ENCODE data around the gene CBFB. TPM values are rescaled to one million over a fixed set of nuclear protein-coding genes. Genes with fewer than 3 reads are reported as not detected.

Gene CBFB
- total and polyA plus RNA-seq, 2 of the 4 experiments (the other 2 are of a cell fraction), result 44.2 to 48.0 TPM

DNA sequence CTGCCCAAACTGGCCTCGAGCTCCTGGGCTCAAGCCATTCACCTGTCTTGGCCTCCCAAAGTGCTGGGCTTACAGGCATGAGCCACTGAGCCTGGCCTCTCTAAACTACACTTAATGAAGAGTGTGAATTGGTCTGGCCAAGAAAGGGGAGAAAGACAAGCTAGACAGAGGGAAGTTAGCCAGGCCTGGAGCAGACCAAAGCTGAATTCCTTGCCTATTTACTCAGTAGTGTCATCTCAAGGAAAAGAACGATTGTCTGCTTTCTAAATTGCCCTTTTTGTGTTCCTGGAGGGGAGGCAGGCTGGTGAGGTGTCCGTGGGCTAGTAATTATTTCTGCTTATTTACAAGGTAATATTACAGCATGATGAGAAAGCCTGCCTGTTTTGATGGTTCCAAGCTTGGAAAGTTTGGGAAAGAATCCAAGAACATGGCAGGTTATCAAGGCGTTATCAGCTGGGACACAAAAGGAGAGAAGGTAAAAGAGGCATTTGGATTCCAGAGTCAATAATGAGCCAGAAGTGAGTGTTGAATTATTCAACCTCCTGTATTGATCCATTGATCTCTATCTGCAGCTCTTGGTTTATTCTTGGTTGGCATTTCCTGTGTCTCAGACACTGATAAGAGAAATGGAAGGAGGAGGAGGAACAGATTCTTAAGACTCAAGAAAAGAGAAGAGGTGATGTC lies 6.3 kb upstream of the CBFB start:
- 0 out of 2 replicates have a peak, but pooled peaks cover 2% of the 10 kb centered on the region for H3K9me1 ChIP-seq (ENCODE audit: insufficient read depth, low read length)
- dilution Hi-C loops (cut with HindIII; ENCODE audit: low sequenced_read_pairs, unreplicated experiment), result no loop called here
- H3K36me3 ChIP-seq (ENCODE audit: control insufficient read depth, insufficient read depth, low read length), result no peaks in the 10 kb centered on the region
- no peak overlapping the region for H3K56ac ChIP-seq (ENCODE audit: extremely low read depth, insufficient read depth, low read length)
- H3K14ac ChIP-seq (replicated peaks; ENCODE audit: low read depth, low read length), result 0 out of 2 replicates have a peak overlapping the region, but pooled peaks have one; percentile 41
- ATAC-seq (ENCODE audit: low read depth), result peak; percentile 50
- WGBS, 2 experiments (ENCODE audit: extremely low coverage in 2 of 2, insufficient read length in 1 of 2), result 63% methylated on average over 1 of the region's 4 CpGs; no CpG with 5 or more reads in 1 of the 2 experiments
- H4K8ac ChIP-seq (ENCODE audit: low read depth in 2 of 2, low read length in 2 of 2), result no peak overlapping the region
- H3K27me3 ChIP-seq (ENCODE audit: control insufficient read depth, insufficient read depth, low read length), result no peaks in the 10 kb centered on the region
- no peak overlapping the region for H3K4ac ChIP-seq (ENCODE audit: low read depth, low read length)
- H3K27ac ChIP-seq (ENCODE audit: insufficient read depth, low read length), result no peak overlapping the region
- intact Hi-C loops (cut with micrococcal nuclease), result no loop called here
- H2AK9ac ChIP-seq (replicated peaks; ENCODE audit: low read depth, low read length, poor library complexity), result no peak overlapping the region
- H4K5ac ChIP-seq (ENCODE audit: low read depth, low read length), result no peak overlapping the region
- H2AFZ ChIP-seq (replicated peaks; ENCODE audit: low read length, poor library complexity), result no peak overlapping the region
- no peak overlapping the region for H4K91ac ChIP-seq (ENCODE audit: insufficient read depth, low read depth, low read length)
- no peak overlapping the region for H2BK5ac ChIP-seq (ENCODE audit: low read depth, low read length, poor library complexity, severe bottlenecking)
- H2AK5ac ChIP-seq (ENCODE audit: low read depth, low read length), result no peak overlapping the region
- peaks cover 5% of the 10 kb centered on the region for H3K4me1 ChIP-seq (ENCODE audit: control insufficient read depth, insufficient read depth, low read length)
- CTCF ChIA-PET, result interaction anchor here (0.6 to 1.9 kb wide), 3 partner anchors 51 to 133 kb away, joined by 3 to 5 read pairs (median 4); no protein-coding TSS in a partner anchor
- no peak overlapping the region for H3K9ac ChIP-seq (ENCODE audit: low read depth, low read length)
- DNase-seq, result no peak
- POLR2A ChIA-PET (ENCODE audit: unreplicated experiment), result no interaction called here
- peak overlapping the region; percentile 39; the same call in 1 of the 2 replicates for H3K23ac ChIP-seq (ENCODE audit: low read depth, low read length)
- no peaks in the 10 kb centered on the region for H3K79me1 ChIP-seq (ENCODE audit: low read depth in 1 of 2, low read length in 2 of 2)
- BruUV-seq (replicated peaks), result no TSS peak
- H2BK20ac ChIP-seq (ENCODE audit: low read depth, low read length), result no peak overlapping the region
- no peaks in the 10 kb centered on the region for H4K20me1 ChIP-seq (ENCODE audit: insufficient read depth, low read length)
- no peak overlapping the region for H3K4me3 ChIP-seq (ENCODE audit: insufficient read depth, low read depth, low read length)
- in situ Hi-C loops (cut with MboI; ENCODE audit: low sequenced_read_pairs), result no loop called here
- no peaks in the 10 kb centered on the region for H3K9me3 ChIP-seq (ENCODE audit: control insufficient read depth, insufficient read depth, low read length)
- 0 out of 2 replicates have a peak overlapping the region, but pooled peaks have one; percentile 28 for H3K4me2 ChIP-seq (ENCODE audit: low read depth, low read length)
- H2BK120ac ChIP-seq (ENCODE audit: low read depth, low read length), result no peak overlapping the region
- H2BK15ac ChIP-seq (ENCODE audit: low read depth, low read length), result no peak overlapping the region
- no peak overlapping the region for H3K18ac ChIP-seq (ENCODE audit: low read depth, low read length)
- TF ChIP-seq RCOR1 (IDR thresholded peaks at IDR 0.05; ENCODE audit: insufficient replicate concordance, low read length) (no peak), MAFK (IDR thresholded peaks at IDR 0.05; ENCODE audit: low read depth, low read length) (no peak), MXI1 (IDR thresholded peaks at IDR 0.05; ENCODE audit: borderline replicate concordance, low read depth, low read length) (no peak), FOS (IDR thresholded peaks at IDR 0.05; ENCODE audit: low read depth, low read length) (no peak), RAD21 (IDR thresholded peaks at IDR 0.05; ENCODE audit: low read length) (no peak), CEBPB (IDR thresholded peaks at IDR 0.05; ENCODE audit: low read depth, low read length) (no peak), RFX5 (IDR thresholded peaks at IDR 0.05; ENCODE audit: low read depth, low read length) (no peak), POLR2A (IDR thresholded peaks at IDR 0.05; ENCODE audit: low read depth, low read length) (no peak), BHLHE40 (IDR thresholded peaks at IDR 0.05; ENCODE audit: low read depth, low read length) (no peak), SMC3 (IDR thresholded peaks at IDR 0.05; ENCODE audit: low read depth, low read length) (no peak), CHD1 (IDR thresholded peaks at IDR 0.05; ENCODE audit: low read depth, low read length) (no peak), MAZ (IDR thresholded peaks at IDR 0.05; ENCODE audit: borderline replicate concordance, low read depth, low read length) (no peak)
- TF ChIP-seq, protein P1, sequence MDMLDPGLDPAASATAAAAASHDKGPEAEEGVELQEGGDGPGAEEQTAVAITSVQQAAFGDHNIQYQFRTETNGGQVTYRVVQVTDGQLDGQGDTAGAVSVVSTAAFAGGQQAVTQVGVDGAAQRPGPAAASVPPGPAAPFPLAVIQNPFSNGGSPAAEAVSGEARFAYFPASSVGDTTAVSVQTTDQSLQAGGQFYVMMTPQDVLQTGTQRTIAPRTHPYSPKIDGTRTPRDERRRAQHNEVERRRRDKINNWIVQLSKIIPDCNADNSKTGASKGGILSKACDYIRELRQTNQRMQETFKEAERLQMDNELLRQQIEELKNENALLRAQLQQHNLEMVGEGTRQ (IDR thresholded peaks at IDR 0.05; ENCODE audit: low read depth, low read length), result no peak
- TF ChIP-seq, protein P2, sequence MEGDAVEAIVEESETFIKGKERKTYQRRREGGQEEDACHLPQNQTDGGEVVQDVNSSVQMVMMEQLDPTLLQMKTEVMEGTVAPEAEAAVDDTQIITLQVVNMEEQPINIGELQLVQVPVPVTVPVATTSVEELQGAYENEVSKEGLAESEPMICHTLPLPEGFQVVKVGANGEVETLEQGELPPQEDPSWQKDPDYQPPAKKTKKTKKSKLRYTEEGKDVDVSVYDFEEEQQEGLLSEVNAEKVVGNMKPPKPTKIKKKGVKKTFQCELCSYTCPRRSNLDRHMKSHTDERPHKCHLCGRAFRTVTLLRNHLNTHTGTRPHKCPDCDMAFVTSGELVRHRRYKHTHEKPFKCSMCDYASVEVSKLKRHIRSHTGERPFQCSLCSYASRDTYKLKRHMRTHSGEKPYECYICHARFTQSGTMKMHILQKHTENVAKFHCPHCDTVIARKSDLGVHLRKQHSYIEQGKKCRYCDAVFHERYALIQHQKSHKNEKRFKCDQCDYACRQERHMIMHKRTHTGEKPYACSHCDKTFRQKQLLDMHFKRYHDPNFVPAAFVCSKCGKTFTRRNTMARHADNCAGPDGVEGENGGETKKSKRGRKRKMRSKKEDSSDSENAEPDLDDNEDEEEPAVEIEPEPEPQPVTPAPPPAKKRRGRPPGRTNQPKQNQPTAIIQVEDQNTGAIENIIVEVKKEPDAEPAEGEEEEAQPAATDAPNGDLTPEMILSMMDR (conservative IDR thresholded peaks at IDR 0.05; ENCODE audit: low read depth, low read length), result no peak
- TF ChIP-seq, protein P3, sequence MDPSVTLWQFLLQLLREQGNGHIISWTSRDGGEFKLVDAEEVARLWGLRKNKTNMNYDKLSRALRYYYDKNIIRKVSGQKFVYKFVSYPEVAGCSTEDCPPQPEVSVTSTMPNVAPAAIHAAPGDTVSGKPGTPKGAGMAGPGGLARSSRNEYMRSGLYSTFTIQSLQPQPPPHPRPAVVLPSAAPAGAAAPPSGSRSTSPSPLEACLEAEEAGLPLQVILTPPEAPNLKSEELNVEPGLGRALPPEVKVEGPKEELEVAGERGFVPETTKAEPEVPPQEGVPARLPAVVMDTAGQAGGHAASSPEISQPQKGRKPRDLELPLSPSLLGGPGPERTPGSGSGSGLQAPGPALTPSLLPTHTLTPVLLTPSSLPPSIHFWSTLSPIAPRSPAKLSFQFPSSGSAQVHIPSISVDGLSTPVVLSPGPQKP (IDR thresholded peaks at IDR 0.05; ENCODE audit: borderline replicate concordance, low read depth, low read length), result no peak

Measured in IMR-90 (cell line).